Spleen (tissue), 11 donors: ENCODE measurements around the gene ADORA3. TPM values are rescaled to one million over a fixed set of nuclear protein-coding genes. Genes with fewer than 3 reads are reported as not detected.

Experiments
- DNase-seq: peaks from one replicate; pipeline ENCODE4 v3.0.0-alpha.2; 2020
- H3K27ac ChIP-seq, 8 donors: fragments of 200-600 bp; sonication (generic) in 7 of 8; 1 replicate in 4 of 8; 2 replicates in 4 of 8; pipeline versions ENCODE4 v1.5.0 to v1.8.0; 2016 to 2021; ENCODE audit warnings: inconsistent platforms in 4 of 8, mild to moderate bottlenecking in 4 of 8, moderate library complexity in 1 of 8
- H3K27me3 ChIP-seq, 7 donors: fragments of 200-600 bp; sonication (generic) in 6 of 7; replicated peaks in 1 of 7; 1 replicate in 4 of 7; 2 replicates in 3 of 7; pipeline versions ENCODE4 v1.5.0 to v1.8.0; 2016 to 2021; ENCODE audit warnings: inconsistent platforms in 3 of 7, mild to moderate bottlenecking in 1 of 7
- H3K36me3 ChIP-seq, 6 donors: fragments of 200-600 bp; sonication (generic) in 5 of 6; 1 replicate in 4 of 6; 2 replicates in 2 of 6; pipeline versions ENCODE4 v1.5.0 to v1.8.0; 2016 to 2021; ENCODE audit warnings: inconsistent platforms in 2 of 6
- H3K4me1 ChIP-seq, 6 donors: fragments of 200-600 bp; sonication (generic) in 5 of 6; 1 replicate in 3 of 6; 2 replicates in 3 of 6; pipeline versions ENCODE4 v1.5.0 to v1.8.0; 2016 to 2021; ENCODE audit warnings: inconsistent platforms in 3 of 6
- H3K4me3 ChIP-seq, 8 donors: fragments of 200-600 bp; sonication (generic) in 7 of 8; 1 replicate in 4 of 8; 2 replicates in 4 of 8; pipeline versions ENCODE4 v1.5.0 to v1.8.0; 2016 to 2021; ENCODE audit warnings: inconsistent platforms in 4 of 8, mild to moderate bottlenecking in 4 of 8, moderate library complexity in 2 of 8
- H3K9me3 ChIP-seq, 8 donors: fragments of 200-600 bp; sonication (generic) in 7 of 8; 1 replicate in 4 of 8; 2 replicates in 4 of 8; pipeline versions ENCODE4 v1.5.0 to v1.8.0; 2016 to 2021; ENCODE audit warnings: inconsistent platforms in 4 of 8
- POLR2A ChIP-seq, 3 donors: fragments of 450-650 bp; IDR thresholded peaks; one replicate each; pipeline ENCODE4 v1.5.1; 2017; ENCODE audit warnings: antibody characterized with exemption in 3 of 3, mild to moderate bottlenecking in 1 of 3
- POLR2AphosphoS5 ChIP-seq, 3 donors: sonication (generic); formaldehyde crosslinking; IDR thresholded peaks; one replicate each; pipeline ENCODE4 v1.5.1; 2017; ENCODE audit warnings: antibody characterized with exemption in 3 of 3
- WGBS, 5 donors: extraction: QIAGEN DNeasy Blood & Tissue Kit in 3 of 5; methylation state at CpG; one replicate each; pipeline versions ENCODE4 v1.1.5 to v1.1.7; 2013 to 2018; 5-methylcytosine and 5-hydroxymethylcytosine counted together
- intact Hi-C: fragments of 100-400 bp; cut with DNase I; formaldehyde crosslinking; loops from one replicate; pipeline ENCODE4 v1.15.0; 2023; ENCODE audit warnings: low total_unique reads
- polyA plus RNA-seq, 3 donors: library from polyadenylated mRNA; stranded (reverse); fragments of 200-250 nt; gene quantifications; one replicate each; pipeline ENCODE4 v1.2.1, GENCODE V29; 2013
- total RNA-seq, 7 donors: library from RNA; depleted of rRNA in 3 of 7; stranded (reverse); fragments of >200 nt in 3 of 7; fragmentation: NEBNext Ultra II Directional in 4 of 7; extraction: Animal tissue kit (Norgen Biotek cat#: 25700) in 4 of 7; gene quantifications; one replicate each; pipeline versions ENCODE4 v1.1.0 to v1.2.1, GENCODE V29; 2016 to 2021
- TF ChIP-seq, protein P1 (sequence below), 11 experiments: fragments of 200-600 bp in 7 of 11; fragments of 450-650 bp in 4 of 11; sonication (generic) in 4 of 11; IDR thresholded peaks in 8 of 11; conservative IDR thresholded peaks in 3 of 11; 1 replicate in 7 of 11; 2 replicates in 4 of 11; pipeline versions ENCODE4 v1.4.0 to v1.8.0; 2016 to 2021; ENCODE audit warnings: antibody characterized with exemption in 11 of 11, inconsistent platforms in 4 of 11, mild to moderate bottlenecking in 1 of 11
- donor health status: healthy with polysubstance abuse.
- donor health status: DM: no; HTN: no; CAD: no; lungs with moderate emphysema.
- donor health status: DM: no; HTN: no; CAD: no.
- donor health status: Bipolar disorder and iron deficiency.
- donor health status: healthy.
- donor health status: DM: no; HTN: no; CAD: no.
- donor health status: DM: yes; HTN: yes; CAD: no.

ADORA3 gene
- total and polyA plus RNA-seq, 10 donors, result 0.37 to 11.2 (median 5.0) TPM

DNA sequence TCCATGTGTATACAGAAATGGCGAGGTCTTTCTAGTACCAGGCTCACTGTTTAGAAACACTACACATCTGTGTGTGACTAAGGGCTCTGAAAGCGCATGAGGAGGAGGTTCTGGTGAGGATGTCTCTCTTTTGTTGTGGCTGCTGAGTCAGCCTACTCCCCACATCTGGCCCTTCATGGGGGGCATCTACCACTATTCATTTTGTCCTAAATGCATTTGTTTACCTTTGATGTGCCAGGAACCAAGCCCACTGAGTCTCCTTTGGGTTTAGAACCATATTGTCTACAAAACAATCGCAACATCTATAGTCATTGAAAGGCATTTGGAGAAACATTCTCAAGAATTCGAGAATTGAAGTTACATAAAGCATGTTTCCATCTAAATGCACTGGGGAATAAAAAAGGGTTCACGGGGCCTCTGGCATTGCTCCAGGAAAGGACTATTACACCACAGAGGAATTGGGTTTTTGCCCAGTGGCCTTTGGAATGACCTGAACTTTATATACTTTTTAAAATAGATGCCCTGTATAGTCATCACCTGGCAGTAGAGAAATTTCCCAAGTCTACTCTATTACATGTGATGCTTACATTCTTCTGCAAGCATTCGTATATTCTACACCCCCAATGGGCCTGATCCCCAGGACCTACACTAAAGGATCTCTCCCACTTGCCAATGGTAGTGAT, 35.1 kb upstream of the ADORA3 start:
- no peak overlapping the region for H3K4me3 ChIP-seq
- TF ChIP-seq POLR2A (IDR thresholded peaks at IDR 0.05) (no peak), POLR2AphosphoS5 (IDR thresholded peaks at IDR 0.05) (no peak)
- TF ChIP-seq, protein P1, sequence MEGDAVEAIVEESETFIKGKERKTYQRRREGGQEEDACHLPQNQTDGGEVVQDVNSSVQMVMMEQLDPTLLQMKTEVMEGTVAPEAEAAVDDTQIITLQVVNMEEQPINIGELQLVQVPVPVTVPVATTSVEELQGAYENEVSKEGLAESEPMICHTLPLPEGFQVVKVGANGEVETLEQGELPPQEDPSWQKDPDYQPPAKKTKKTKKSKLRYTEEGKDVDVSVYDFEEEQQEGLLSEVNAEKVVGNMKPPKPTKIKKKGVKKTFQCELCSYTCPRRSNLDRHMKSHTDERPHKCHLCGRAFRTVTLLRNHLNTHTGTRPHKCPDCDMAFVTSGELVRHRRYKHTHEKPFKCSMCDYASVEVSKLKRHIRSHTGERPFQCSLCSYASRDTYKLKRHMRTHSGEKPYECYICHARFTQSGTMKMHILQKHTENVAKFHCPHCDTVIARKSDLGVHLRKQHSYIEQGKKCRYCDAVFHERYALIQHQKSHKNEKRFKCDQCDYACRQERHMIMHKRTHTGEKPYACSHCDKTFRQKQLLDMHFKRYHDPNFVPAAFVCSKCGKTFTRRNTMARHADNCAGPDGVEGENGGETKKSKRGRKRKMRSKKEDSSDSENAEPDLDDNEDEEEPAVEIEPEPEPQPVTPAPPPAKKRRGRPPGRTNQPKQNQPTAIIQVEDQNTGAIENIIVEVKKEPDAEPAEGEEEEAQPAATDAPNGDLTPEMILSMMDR (IDR thresholded peaks at IDR 0.05 in 8 of 11, conservative IDR thresholded peaks at IDR 0.05 in 3 of 11), result no peak
- intact Hi-C loops, result no loop called here
- H3K9me3 ChIP-seq, result no peaks in the 10 kb centered on the region
- WGBS, 5 donors, result 80 to 89% (median 86%) methylated on average over 6 of the region's 6 CpGs
- H3K27ac ChIP-seq, result no peak overlapping the region
- no peak for DNase-seq
- H3K36me3 ChIP-seq, result no peaks in the 10 kb centered on the region
- no peaks in the 10 kb centered on the region for H3K4me1 ChIP-seq
- H3K27me3 ChIP-seq, result no peaks in the 10 kb centered on the region

- intact Hi-C loops, result no loop called here
- Histone ChIP-seq H3K9me3 (no peaks in the 10 kb centered on the region), H3K27ac (no peak overlapping the region), H3K4me1 (no peaks in the 10 kb centered on the region), H3K4me3 (no peak overlapping the region), H3K27me3 (no peaks in the 10 kb centered on the region), H3K36me3 (no peaks in the 10 kb centered on the region)
- 76 to 91% (median 84%) methylated on average over 14 of the region's 14 CpGs for WGBS, 5 donors
- TF ChIP-seq, protein P1 (IDR thresholded peaks at IDR 0.05 in 8 of 11, conservative IDR thresholded peaks at IDR 0.05 in 3 of 11), result no peak
- TF ChIP-seq POLR2AphosphoS5 (IDR thresholded peaks at IDR 0.05), result no peak
- no peak for TF ChIP-seq POLR2A (IDR thresholded peaks at IDR 0.05)
- DNase-seq, result no peak
These were observed 32.1 kb upstream of the ADORA3 start for GRCh38 chr1:111535256-111536191.

DNA sequence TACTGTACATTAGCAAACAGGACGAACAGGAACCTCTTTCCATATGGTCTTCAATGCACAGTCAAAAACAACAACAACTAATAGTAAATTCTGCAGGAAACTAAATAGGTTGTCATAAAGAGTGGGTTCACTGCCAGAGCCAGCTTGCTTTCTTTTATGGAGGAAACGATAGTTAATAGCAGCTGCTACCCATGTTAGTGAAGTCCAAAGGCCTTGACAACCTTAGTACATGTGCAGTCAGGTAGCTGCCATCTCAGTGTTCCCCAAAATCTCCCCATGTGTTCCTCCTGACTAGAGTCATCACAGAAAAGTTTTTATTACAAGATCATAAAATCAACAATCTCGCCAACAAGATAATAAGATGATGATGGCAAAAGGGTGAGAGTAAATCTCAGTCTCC, 16.6 kb upstream of the ADORA3 start:
- 92 to 99% (median 95%) methylated on average over 3 of the region's 3 CpGs for WGBS, 5 donors
- no peak for DNase-seq

More for the DNA sequence above, 16.6 kb upstream of the ADORA3 start:
- TF ChIP-seq POLR2AphosphoS5 (IDR thresholded peaks at IDR 0.05) (no peak), POLR2A (IDR thresholded peaks at IDR 0.05) (no peak)
- TF ChIP-seq, protein P1 (IDR thresholded peaks at IDR 0.05 in 8 of 11, conservative IDR thresholded peaks at IDR 0.05 in 3 of 11), result no peak
- no peak overlapping the region for H3K4me3 ChIP-seq
- H3K4me1 ChIP-seq, result peaks cover 12 to 31% (median 25%) of the 10 kb centered on the region in 6 donors
- peaks cover 0 to 7% (median 0%) of the 10 kb centered on the region in 8 donors for H3K9me3 ChIP-seq
- H3K27me3 ChIP-seq, result no peaks in the 10 kb centered on the region
- intact Hi-C loops, result no loop called here
- H3K27ac ChIP-seq, result no peak overlapping the region
- no peaks in the 10 kb centered on the region for H3K36me3 ChIP-seq
